Esophagus squamous epithelium (tissue), 5 donors: Measurements from ENCODE around the gene ZSCAN9. TPM values are rescaled to one million over a fixed set of nuclear protein-coding genes. Genes with fewer than 3 reads are reported as not detected.

ENCODE experiments used
- DNase-seq: peaks from one replicate; lab custom pipeline; 2025; lab: John Stamatoyannopoulos, UW
- H3K27ac ChIP-seq, 4 donors: fragments of 200-600 bp; sonication (generic); one replicate each; pipeline ENCODE4 v1.5.1; 2016 to 2019; ENCODE audit warnings: mild to moderate bottlenecking in 1 of 4
- H3K27me3 ChIP-seq, 4 donors: fragments of 200-600 bp; sonication (generic); 1 replicate in 3 of 4; 2 replicates in 1 of 4; pipeline versions ENCODE4 v1.5.1 to v1.6.0; 2017 to 2021; ENCODE audit warnings: antibody characterized with exemption in 1 of 4
- H3K36me3 ChIP-seq, 3 donors: fragments of 200-600 bp; sonication (generic); one replicate each; pipeline ENCODE4 v1.5.1; 2016 to 2019
- H3K4me1 ChIP-seq, 3 donors: fragments of 200-600 bp; sonication (generic); one replicate each; pipeline ENCODE4 v1.5.1; 2017 to 2019
- H3K4me3 ChIP-seq, 4 donors: fragments of 200-600 bp; sonication (generic); 1 replicate in 3 of 4; 2 replicates in 1 of 4; pipeline ENCODE4 v1.5.1; 2016 to 2019; ENCODE audit warnings: mild to moderate bottlenecking in 2 of 4, moderate library complexity in 1 of 4
- H3K9me3 ChIP-seq, 3 donors: fragments of 200-600 bp; sonication (generic); one replicate each; pipeline ENCODE4 v1.5.1; 2016 to 2019
- POLR2A ChIP-seq, 4 donors: fragments of 450-650 bp; IDR thresholded peaks; one replicate each; pipeline ENCODE4 v1.6.1; 2017; ENCODE audit warnings: antibody characterized with exemption in 4 of 4, mild to moderate bottlenecking in 4 of 4, moderate library complexity in 3 of 4
- WGBS, 2 donors: methylation state at CpG; one replicate each; pipeline ENCODE4 v1.1.5; 2018; 5-methylcytosine and 5-hydroxymethylcytosine counted together
- intact Hi-C: fragments of 100-400 bp; cut with DNase I; formaldehyde crosslinking; loops from one replicate; pipeline ENCODE4 v1.15.0; 2022
- total RNA-seq, 4 donors: library from RNA; depleted of rRNA; stranded (reverse); fragments of >200 nt; gene quantifications; one replicate each; pipeline ENCODE4 v1.1.0, GENCODE V29; 2016
- TF ChIP-seq, protein P1 (sequence below), 6 experiments: fragments of 450-650 bp in 4 of 6; fragments of 200-600 bp in 2 of 6; sonication (generic) in 2 of 6; IDR thresholded peaks; one replicate each; pipeline ENCODE4 v1.5.1; 2016 to 2019; ENCODE audit warnings: antibody characterized with exemption in 6 of 6, mild to moderate bottlenecking in 4 of 6, moderate library complexity in 4 of 6
- donor health status: DM: yes; HTN: yes; CAD: no.

Gene ZSCAN9
- total RNA-seq, 4 donors from 2014 or later, result 0.95 to 11.3 (median 3.4) TPM

DNA sequence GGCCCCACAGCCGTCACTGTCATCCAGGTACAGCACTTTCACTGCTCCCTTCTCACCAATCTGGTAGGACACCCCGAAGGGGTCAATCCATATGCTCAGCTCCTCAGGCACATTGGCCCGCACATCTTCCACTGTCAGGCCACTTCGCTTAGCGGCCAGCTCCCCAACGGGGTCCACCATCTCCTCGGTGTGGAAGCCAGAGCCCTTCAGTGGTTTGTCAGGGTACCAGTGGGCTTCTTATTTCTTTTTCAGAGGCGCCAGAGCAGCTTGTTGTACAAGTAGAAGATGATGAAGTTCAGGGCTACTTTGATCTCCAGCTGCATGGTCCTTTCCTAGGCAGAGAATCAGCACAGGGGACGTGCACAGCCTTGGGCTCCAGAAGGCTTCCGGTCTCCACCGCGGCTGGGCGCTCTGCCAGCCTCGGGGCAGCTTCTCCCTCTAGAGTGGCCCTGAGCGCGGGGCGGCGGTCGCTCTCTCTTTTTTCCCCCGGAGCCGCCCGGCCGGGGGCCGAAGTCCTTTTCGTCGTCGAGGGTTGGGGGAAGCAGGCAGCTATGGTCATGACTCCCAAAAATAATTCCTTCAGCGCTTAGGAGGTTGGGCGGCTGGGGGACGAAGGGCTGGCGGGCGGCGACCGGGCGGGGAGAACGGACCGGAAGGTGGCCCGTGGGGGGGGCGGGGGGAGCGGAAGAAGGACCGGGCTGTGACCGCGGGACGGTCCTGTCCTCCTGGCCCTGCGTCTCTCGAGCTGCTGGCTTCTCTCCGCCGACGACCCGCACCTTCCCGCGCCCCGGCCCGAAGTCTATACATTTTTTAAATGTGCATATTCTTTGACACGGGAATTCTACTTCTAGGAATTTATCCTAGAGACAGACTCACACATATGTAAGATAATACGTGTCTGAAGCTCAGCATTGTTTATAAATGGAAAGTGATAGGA, 6.5 kb upstream of the ZSCAN9 start:
- Histone ChIP-seq H3K27ac (peak overlapping the region; percentile 56 to 72 (median 70)), H3K4me1 (peaks cover 0 to 17% (median 5%) of the 10 kb centered on the region in 3 donors), H3K4me3 (peak overlapping the region; percentile 43 to 84 (median 64)), H3K9me3 (no peaks in the 10 kb centered on the region), H3K36me3 (no peaks in the 10 kb centered on the region), H3K27me3 (peaks cover 0 to 69% (median 2%) of the 10 kb centered on the region in 4 donors)
- TF ChIP-seq, protein P1, sequence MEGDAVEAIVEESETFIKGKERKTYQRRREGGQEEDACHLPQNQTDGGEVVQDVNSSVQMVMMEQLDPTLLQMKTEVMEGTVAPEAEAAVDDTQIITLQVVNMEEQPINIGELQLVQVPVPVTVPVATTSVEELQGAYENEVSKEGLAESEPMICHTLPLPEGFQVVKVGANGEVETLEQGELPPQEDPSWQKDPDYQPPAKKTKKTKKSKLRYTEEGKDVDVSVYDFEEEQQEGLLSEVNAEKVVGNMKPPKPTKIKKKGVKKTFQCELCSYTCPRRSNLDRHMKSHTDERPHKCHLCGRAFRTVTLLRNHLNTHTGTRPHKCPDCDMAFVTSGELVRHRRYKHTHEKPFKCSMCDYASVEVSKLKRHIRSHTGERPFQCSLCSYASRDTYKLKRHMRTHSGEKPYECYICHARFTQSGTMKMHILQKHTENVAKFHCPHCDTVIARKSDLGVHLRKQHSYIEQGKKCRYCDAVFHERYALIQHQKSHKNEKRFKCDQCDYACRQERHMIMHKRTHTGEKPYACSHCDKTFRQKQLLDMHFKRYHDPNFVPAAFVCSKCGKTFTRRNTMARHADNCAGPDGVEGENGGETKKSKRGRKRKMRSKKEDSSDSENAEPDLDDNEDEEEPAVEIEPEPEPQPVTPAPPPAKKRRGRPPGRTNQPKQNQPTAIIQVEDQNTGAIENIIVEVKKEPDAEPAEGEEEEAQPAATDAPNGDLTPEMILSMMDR (IDR thresholded peaks at IDR 0.05), result no peak
- no peak for TF ChIP-seq POLR2A (IDR thresholded peaks at IDR 0.05)
- 26 to 51% methylated on average over 6 to 17 of the region's 56 CpGs for WGBS, 2 donors
- DNase-seq, result no peak
- intact Hi-C loops, result no loop called here

DNA sequence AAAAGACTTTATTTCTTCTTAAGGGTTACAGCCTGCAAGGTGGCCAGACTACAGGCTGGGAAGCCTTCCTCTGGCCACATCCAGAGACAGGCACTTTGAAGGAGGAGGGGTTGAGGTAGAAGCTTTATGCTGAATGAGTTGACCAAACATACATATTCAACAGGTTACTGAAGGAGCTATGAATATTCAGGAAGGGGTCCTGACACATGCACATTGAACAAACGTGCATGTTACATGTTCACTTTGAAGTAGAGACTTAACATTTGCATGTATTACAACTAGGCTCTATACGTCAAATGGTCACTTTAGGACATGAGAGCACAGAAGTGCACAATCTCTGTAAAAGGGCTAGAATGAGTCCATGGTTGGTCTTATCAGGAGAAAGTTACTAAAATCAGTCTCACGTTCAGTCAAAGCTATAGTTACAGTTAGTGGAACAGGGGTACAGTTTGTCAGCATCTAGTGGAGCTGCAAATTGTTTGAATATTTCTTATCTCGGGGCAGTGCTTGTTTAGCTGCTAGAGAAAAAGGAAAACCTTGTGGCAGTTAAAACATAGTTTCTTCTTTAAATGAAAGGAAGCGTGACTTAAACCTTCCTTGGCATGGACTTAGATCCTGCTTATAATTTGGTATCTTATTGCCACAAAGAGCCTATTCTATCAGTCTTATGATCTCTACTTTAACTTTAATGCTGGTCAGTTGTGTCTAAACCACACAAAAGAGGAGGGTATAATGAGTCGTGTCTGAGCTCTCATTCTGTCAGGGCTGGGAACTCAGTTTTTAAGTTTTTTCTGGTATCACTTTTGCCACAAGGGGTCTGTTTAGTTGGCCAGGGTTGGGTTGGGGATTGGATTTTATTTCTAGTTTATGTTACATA, 4.6 kb upstream of the ZSCAN9 start:
- no peak overlapping the region for H3K27ac ChIP-seq
- H3K4me1 ChIP-seq, result peaks cover 0 to 26% (median 10%) of the 10 kb centered on the region in 3 donors
- DNase-seq, result no peak
- TF ChIP-seq, protein P1 (IDR thresholded peaks at IDR 0.05), result no peak
- TF ChIP-seq POLR2A (IDR thresholded peaks at IDR 0.05), result no peak
- no peak overlapping the region for H3K4me3 ChIP-seq
- H3K9me3 ChIP-seq, result no peaks in the 10 kb centered on the region
- no peaks in the 10 kb centered on the region for H3K36me3 ChIP-seq
- WGBS, 2 donors, result 34 to 38% methylated on average over 6 of the region's 6 CpGs
- intact Hi-C loops, result no loop called here
- H3K27me3 ChIP-seq, result peaks cover 0 to 53% (median 2%) of the 10 kb centered on the region in 4 donors

GRCh38 chr6:28224131-28225055, 682 bp upstream of the ZSCAN9 start:
- intact Hi-C loops, result no loop called here
- Histone ChIP-seq H3K36me3 (peaks cover 0 to 26% (median 0%) of the 10 kb centered on the region in 3 donors), H3K4me3 (peak overlapping the region; percentile 70 to 85 (median 75)), H3K27me3 (peaks cover 0 to 40% (median 2%) of the 10 kb centered on the region in 4 donors), H3K4me1 (peaks cover 0 to 30% (median 11%) of the 10 kb centered on the region in 3 donors), H3K27ac (peak overlapping the region; percentile 71 to 85 (median 78)), H3K9me3 (no peaks in the 10 kb centered on the region)
- 43 to 55% methylated on average over 9 of the region's 9 CpGs for WGBS, 2 donors
- no peak for DNase-seq
- no peak for TF ChIP-seq POLR2A (IDR thresholded peaks at IDR 0.05)
- TF ChIP-seq, protein P1 (IDR thresholded peaks at IDR 0.05), result no peak

DNA sequence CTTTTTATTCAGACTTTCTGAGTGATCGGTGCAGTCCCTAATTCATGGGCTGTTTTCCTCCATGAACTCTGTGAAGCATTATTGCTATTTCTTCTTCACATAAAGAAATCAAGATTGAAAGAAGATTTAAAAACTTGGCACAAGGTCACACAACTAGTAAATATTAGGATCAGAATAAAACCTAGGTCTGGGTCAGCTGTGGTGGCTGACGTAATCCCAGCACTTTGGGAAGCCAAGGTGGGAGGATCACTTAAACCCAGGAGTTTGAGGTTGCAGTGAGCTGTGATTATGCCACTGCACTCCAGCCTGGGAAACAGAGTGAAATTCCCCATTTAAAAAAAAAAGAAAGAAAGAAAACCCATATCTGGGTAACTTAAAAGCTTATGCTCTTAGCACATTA, 1.4 kb downstream of the ZSCAN9 start:
- H3K4me1 ChIP-seq, result peaks cover 0 to 29% (median 11%) of the 10 kb centered on the region in 3 donors
- no peak for DNase-seq
- peaks cover 0 to 21% (median 0%) of the 10 kb centered on the region in 4 donors for H3K27me3 ChIP-seq
- no peaks in the 10 kb centered on the region for H3K9me3 ChIP-seq
- TF ChIP-seq POLR2A (IDR thresholded peaks at IDR 0.05), result no peak
- TF ChIP-seq, protein P1 (IDR thresholded peaks at IDR 0.05), result no peak
- no peak overlapping the region for H3K27ac ChIP-seq
- H3K36me3 ChIP-seq, result peaks cover 0 to 47% (median 5%) of the 10 kb centered on the region in 3 donors
- no peak overlapping the region for H3K4me3 ChIP-seq
- intact Hi-C loops, result no loop called here
- 83 to 89% methylated on average over 2 of the region's 2 CpGs for WGBS, 2 donors
